Measurements from ENCODE around the gene TP53BP2.

GRCh38 chr1:223824712-223825111, 21.0 kb downstream of the TP53BP2 start:
- no peak for TF ChIP-seq CTCF (conservative IDR thresholded peaks at IDR 0.05)
- TF ChIP-seq ZFX (IDR thresholded peaks at IDR 0.05) = no peak

All from C4-2B (cell line).